Measurements from ENCODE around the gene KRT27.
A peak's percentile ranks its signal among the peaks of the same experiment; 100 is the strongest.

The KRT27 gene

DNA sequence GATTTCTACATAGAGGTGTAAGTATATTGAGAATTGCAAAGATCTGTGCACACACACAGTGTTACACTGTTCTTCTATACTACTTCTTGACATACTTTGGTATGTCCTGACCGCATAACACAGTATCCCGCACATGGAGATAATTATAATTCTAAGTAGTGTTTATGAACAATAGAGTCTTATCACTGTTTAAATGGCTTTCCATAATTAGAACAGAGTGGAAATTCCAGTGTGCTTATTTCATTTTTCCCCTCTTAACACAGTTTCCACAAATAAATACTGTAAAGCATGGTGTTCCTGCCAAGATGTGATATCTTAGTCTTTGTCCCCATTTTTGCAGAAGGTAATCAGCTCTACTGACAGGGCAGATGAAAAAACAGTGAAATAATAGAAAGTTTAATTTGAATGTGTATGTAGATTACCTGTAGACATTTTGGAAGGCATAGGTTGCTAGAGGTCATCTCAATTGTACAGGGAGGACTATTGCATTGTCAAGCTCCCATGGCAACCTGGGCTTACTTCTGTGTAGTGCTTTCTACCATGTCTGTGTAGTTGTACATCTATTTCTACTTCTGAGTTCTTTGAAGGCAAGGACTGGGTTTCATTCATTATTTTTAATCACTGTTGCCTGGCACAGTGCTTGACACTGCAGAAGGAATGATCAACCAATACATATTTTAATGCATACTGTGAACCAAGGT is 27.5 kb upstream of the KRT27 start:
- no peak for DNase-seq (ENCODE audit: low read depth)

DNA sequence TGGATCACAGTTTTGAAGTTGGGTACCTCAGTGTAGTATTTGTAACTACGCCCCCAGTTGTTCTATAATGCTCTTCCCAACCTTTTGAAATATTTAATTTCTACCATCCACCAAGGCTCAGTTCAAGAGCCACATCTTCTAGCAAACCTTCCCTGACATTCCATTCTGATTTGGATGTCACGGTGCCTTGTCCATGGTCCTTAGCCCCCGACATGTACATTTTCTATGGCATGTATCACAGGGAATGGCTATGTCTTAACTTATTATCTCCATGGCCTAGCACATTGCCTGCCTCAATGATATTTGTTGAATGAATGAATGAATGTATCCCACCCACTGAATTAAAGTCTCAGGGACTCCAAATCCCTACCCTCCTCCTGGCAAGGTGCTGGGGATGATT is 23.8 kb upstream of the KRT27 start:
- no peak for DNase-seq (ENCODE audit: low read depth)

DNA sequence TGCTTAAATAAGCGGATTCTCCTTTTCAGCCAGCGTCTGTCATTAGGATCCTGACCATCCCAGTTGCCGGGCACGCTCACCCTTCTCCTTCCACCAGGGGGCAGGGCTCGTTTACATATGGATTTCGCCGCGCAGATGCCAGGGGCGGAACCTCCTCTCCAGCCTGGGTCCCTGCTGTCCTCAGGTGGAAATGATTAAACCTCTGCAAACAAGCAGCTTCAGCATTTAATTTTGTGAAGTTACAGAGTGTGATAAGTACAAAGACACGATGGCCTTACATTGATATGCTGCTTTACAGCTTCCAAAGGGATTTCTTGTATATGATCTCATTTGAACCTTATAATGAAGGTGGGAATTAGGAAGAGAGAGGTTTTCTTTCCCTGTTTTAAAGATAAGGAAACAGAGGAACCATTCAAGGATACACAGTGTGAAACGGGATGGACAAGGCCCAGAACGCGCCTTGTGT is 21.3 kb upstream of the KRT27 start:
- DNase-seq (ENCODE audit: low read depth) = peak; percentile 63

DNA sequence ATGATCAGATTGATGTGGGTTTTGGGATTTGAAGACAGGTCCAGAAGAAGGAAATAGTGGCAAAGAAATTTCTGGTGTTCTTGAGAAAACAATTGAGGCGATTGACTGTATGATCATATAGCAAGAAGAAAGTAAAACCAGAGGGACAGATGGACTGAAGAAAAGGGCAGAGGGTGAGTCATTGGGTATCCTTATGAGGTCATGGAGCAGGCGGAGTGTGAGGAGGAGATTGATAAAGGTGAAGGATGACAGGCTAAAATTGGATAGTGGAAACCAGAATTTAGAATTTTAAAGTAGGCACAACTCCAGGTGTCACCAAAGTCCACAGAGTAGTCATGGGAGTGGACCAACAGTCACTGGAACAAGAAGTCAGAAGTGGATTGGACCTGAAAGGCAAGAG is 18.8 kb upstream of the KRT27 start:
- DNase-seq (ENCODE audit: low read depth) = no peak

DNA sequence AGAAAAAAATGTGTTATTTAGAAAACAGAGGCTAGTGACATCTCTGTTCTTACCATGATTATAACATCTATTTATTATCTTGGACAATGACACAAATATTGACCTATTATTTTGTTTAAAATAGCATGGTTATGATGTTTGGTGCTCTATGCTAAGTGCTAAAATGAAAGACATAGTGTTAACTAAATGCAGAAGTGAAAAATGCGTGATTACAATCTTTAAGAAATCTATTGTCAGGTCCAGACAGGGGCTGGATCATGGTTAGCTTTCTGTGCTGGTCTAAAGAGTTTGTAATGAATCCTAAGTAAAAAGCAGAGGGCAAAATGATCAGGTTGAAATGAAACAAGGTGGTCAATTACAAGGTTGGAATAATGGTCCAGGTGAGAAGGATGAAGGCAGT is 18.0 kb upstream of the KRT27 start:
- DNase-seq (ENCODE audit: low read depth) = no peak

DNA sequence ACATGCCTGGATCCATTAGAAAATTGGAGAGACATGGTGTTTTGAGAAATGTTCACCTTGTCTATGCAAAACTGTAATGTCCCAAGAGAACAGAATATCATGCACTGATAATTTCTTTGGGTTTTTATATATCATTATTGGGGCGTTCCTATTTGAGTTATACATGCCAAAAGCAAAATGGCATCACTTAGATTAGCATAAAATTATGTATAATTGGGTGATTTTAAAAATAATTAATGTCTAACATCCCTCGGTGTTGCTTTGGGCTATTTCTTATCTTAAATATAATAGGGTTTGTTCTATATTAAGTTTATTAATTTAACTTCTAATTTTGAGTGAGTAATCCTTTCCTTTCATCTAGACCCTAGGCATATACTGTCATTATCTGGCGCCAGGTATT is 17.5 kb upstream of the KRT27 start, which contains the start of gene KRT28:
Gene KRT28 (minus strand): TSS at position 101 of the 400 bp plus-strand sequence. CDS start 66 bp downstream, at position 35.
- DNase-seq (ENCODE audit: low read depth) = no peak

DNA sequence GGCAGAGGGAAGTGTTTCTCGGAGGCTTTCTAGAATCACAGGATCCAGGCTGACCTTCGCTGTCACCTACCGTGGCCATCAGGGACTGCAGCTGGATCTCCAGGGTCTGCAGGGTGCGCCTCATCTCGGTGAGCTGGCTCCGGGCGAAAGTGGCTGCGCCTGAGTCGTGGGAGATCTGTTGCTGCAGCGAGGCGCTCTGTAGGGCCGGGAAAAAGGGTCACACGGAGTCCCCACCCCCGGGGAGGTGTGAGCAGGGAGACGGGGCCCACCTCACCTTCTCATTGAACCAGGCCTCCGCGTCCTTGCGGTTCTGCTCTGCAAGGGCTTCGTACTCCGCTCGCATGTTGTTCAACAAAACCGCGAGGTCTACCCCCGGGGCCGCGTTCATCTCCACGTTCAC is 14.5 kb upstream of the KRT27 start:
- no peak for DNase-seq (ENCODE audit: low read depth)

DNA sequence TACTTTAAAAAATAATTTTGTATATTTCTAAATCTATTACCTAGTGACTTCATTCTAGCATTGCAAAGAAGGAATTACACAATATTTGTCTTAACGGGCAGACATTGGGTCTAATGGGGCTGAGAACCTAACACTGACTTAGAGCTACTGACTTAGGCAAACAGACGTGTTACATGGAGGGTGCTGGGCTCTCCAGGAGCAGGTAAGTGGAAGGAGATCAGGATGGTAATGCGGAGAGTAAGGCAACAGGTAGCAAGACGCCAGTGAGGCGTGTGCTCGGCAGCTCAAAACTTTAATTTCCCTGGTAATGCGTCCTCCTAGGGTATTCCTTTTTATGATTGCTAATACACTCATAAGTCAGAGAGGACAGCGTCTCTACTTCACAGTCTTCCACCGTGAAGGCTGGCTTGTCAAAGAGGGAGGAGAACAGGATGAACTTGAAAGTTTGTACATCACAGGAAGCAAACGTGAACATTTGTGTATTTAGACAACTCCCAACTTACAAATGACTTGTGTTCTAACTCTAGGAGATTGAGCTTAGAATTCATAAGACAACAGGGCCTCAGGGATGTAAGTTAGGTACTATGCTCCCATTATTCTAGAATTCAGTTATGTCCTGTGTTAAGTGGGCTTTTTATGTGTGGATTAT is 12.8 kb upstream of the KRT27 start:
- no peak for DNase-seq (ENCODE audit: low read depth)

DNA sequence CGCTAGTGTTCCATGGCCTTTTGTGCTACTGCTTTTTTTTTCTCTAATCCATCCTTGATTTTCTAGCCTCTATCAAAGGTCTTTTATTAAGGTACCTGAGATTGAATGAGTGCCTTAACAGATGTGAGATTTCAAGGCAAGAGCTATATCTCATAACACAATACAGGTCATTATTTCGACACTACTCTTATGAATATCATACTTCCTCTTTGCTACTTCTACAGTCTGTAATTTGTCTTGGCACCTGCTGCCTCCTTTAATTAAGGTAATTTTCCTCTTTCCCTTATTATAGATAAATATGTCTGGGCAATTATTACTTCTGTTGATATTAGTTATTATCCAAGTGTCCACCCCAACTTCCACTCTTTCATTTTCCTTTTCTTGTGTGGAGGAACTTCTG is 12.1 kb upstream of the KRT27 start:
- DNase-seq (ENCODE audit: low read depth) = no peak

DNA sequence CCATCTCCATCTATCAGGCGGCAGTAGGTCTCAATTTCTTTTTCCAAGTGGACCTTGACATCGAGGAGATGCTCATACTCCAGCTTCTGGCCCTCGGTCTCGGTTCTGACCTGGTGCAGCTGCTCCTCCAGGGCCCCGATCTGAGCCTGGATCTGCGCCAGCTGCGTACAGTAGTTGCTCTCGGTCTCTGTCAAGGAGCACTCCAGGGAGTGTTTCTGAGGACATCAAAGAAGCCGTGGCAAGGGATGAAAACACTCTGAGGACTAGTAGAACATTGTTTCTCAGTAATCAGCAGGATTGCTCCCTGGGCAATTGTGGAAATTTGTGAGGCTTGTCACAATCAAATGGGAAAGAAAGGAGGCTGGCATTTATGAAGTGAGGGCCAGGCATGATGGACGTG is 11.5 kb upstream of the KRT27 start:
- DNase-seq (ENCODE audit: low read depth) = no peak

DNA sequence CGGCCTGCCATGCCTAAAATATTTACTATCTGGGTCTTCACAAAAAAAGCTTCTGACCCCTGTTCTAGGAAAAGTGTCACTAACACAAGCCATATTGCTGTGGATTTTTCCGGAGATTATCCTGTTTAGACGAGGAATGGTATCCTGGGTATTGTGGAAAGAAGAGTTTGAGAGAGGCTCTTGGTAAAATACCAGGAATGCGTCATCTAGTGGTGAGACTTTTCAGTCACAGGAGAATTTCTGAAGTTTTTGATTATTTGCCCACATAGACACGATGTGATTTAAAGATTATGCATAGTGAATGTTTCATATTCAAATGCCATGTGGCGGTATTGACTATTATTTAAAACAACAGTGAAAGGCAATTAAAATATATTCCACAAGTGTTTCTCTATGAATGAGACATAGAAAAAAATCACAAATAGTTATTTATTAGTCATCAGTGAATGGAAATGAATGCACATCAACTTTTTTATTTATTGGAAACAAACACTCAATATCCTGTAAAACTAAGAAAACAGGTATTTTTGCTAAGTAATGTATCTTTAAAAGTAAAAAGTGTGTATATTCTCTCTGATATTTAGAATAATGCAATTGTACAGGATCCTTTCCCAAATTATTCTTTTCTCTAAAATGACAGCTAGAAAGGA is 9.6 kb upstream of the KRT27 start:
- no peak for DNase-seq (ENCODE audit: low read depth)

DNA sequence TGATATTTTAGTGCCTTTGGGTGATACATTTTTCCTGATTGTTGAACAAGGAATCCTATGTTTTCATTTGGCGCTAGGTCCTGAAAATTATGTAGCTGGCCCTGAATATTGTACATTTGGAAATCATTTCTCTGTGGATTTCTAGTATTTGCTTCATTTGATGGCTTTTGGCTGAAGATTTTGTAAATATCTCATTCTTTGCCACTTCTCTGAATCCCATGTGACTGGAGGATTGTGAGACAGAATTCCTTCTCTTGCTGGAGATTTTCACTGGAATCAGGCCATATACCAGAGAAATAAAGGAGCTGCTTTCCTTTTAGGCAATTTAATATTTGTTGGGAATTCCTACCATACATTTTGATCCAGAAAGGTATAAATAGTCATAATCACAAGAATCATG is 8.8 kb upstream of the KRT27 start:
- DNase-seq (ENCODE audit: low read depth) = no peak

DNA sequence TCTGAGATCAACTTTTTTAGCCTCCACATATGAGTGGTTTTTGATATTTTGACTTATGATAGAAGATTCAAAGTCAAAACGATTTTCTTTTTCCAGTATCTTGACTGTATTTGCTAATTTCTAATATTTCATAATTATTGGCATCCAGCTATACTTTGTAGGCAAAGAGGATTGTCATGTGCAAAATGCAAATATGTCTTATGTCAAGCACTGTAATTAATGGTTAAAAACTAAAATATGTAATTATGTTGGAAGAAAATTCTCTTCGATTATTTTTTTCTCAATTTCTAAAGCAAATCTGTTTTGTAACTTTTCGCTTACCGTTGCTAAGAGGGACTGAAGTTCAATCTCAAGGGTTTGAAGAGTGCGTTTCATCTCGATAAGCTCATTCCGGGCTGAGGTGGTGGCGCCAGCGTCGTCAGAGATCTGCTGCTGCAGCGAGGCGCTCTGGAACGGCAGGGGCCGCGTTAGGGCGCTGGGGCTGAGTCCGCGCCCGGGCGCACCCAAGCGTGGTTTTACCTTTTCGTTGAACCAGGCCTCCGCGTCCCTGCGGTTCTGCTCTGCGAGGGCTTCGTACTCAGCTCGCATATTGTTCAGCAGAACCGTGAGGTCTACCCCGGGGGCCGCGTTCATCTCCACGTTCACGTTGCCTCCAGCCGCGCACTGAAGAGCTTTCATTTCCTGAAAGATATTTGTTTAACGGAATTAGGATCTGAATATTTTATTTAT is 3.0 kb downstream of the KRT27 start:
- no peak for DNase-seq (ENCODE audit: low read depth)

DNA sequence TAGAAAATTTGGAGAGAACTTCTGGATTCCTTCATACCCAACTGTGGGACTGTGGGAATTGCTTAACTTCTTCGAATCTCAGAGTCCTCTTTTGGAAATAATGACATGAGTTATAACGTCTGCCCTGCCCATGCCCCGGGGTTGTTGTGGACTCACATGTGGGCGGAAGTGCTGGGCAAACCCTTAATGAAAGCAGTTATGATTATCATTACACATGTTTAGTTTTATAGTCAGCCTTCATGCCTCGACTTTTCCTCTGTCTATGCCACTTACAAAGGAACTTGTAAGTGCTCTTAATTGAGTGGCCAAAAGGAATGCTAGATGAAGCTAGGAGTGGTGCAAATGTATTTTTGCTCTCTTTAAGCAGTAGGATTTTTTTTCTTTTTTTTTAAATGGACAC is 3.9 kb downstream of the KRT27 start:
- no peak for DNase-seq (ENCODE audit: low read depth)

DNA sequence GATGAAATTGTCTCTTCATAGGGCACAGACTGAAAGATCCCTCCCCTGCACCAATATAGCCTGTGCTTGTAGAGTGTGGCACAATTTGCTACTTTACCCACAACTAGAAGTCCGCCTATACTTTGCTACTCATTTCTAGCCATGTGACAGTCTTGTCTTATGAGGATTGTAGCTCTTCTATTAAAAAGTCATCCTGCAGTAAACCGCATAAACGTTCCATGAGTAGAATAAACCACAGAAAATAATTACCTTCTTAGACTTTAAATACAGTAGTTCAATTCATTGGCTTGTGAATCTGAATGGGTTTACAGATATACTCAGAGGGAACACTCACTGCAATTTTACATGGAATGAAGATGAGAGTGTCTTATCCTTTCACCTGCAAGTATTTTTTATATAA is 4.4 kb downstream of the KRT27 start:
- no peak for DNase-seq (ENCODE audit: low read depth)

DNA sequence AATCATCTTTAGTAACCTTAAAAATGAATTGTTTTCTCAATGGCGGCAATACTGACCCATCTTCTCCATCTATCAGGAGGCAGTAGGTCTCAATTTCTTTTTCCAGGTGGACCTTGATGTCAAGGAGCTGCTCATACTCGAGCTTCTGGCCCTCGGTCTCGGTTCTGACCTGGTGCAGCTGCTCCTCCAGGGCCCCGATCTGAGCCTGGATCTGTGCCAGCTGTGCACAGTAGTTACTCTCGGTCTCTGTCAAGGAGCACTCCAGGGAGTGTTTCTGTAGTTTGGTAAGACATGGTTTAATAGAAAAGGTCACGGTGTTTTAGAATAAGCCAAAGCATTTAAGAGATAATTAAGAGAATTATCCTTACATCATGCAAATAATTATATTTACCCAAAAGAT is 4.9 kb downstream of the KRT27 start:
- DNase-seq (ENCODE audit: low read depth) = no peak

DNA sequence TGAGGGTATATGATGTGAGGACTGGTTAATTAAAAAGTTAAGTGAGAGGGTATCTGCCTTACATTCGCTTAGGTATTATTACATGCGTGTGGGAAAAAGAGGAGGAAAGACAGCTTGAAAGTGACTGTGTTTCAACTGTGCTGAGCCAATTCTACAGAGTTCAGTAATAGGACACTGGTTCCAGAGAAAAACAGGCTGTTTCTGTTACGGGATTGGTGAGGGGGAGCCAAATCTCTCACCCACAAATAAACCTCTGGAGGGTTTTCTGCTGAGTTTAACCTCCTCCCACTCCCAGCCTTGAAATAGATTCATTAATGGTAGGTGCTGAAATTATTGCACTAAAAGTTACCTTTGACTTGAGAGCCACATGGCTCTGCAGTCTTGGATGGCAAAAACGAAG is 6.4 kb downstream of the KRT27 start:
- no peak for DNase-seq (ENCODE audit: low read depth)

DNA sequence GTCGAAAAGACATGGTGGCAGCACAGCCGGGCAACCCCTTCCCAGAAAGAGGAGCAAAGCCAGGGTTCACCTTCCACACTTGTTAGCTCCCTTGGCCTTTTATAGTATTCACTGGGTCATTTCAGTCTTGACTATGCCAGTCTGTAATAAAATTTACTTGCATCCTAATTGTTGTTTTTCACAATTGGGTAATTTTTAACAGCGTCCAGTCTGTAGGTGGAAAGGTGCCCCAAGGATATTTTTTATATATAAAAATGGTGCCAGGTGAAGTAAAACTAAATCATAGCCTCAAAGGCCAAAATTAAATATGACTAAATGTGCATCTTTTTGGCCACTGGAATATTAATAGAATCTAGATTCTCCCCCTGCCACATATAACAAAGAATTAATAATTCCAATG is 10.2 kb downstream of the KRT27 start, which contains the start of gene KRT26:
Gene KRT26 (minus strand): TSS at position 101 of the 400 bp plus-strand sequence. CDS start 88 bp downstream, at position 13.
- no peak for DNase-seq (ENCODE audit: low read depth)

DNA sequence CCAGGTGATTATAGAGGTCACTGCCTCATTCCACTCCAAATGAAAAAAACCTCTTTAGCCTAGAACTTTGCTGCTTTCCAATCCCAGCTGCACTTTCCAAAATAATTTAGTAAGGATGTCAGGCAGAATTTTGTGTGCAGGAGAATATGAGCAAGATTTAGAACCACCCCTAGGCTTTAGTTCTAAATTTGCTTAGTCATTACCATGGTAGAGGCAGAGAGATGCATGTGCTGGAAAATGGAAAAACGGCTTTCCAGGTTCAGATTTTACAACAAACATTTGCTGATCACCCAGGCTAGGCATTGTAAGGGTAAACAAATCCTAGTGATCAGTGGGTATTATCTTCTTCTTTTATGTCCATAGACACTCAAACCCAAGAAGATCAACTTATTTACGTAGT is 16.7 kb downstream of the KRT27 start:
- DNase-seq (ENCODE audit: low read depth) = no peak

DNA sequence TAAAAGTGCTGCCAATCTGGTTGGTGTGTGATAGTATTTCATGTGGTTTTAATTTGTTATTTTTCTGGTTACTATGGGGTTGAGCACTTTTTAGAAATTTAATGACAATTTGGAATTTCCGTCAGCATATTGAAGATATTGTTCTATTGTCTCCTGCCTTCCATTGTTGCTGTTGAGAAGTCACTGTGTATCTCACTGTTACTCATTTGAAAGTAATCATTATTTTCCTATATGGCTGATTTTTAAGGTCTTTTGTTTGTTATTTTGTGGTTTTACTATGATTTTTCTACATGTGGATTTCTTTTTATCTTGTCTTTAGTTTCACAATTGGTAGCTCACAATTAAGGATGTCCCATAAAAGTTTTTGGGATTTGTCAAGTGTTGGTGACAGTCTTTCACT is 18.6 kb downstream of the KRT27 start:
- no peak for DNase-seq (ENCODE audit: low read depth)

DNA sequence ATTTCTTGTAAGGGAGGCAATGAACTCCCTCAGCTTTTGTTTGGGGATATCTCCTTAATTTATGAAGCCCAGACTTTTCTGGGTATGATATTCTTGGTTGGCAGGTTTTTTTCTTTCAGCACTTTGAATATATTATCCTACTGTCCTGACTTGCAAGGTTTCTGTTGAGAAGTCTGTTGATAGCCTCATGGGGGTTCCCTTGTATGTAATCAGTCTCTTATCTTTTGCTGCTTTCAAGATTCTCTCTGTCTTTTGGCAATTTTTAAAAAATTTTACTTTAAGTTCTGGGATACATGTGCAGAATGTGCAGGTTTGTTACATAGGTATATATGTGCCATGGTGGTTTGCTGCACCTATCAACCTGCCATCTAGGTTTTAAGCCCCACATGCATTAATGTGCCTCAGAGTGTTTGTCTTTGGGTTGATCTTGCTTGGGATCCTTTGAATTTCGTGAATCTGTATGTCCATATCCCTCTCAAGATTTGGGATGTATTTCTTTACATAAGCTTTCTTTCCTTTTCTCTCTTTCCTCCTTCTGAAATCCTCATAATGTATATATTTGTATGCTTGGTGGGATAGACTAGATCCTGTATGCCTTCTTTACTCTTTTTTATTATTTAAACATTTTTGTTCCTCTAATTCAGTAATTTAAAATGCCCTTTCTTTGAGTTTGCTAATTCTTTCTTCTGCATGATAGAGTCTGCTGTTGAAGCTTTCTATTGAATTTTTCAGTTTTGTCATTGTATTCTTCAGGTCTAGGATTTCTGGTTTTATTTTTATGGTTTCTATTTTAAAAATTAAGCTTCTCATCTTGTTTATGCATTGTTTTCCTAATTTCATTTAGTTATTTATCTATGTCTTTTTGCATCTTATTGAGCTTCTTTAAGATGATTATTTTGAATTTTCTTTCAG is 22.0 kb downstream of the KRT27 start:
- DNase-seq (ENCODE audit: low read depth) = no peak

DNA sequence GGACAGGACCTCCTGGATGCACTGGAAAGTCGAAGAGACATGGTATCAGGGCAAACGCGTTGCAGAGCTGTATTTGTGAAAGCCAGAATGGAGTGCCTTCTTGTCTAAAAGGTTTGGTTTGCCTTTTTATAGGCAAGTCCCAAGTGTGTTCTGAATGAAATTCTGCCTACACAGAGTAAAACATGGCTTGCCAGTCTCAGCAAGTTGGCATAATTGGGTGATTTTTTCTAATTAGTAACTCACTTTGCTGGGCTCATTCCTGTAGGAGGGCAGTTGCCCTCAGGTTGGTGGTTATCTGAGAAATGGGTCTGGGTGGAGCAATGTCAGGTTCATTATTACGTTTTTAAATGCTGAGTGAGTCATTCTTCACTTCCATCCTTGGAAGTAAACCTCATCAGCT is 27.1 kb downstream of the KRT27 start, which contains the start of gene KRT25:
Gene KRT25 (minus strand): TSS at position 101 of the 400 bp plus-strand sequence. CDS start 60 bp downstream, at position 41.
- DNase-seq (ENCODE audit: low read depth) = no peak

All from activated gamma-delta T cell treated with anti-CD3 and anti-CD28 coated beads, Interleukin-2, amount 50 U/mL, for 16 hours (primary cell).